Right lobe of liver (tissue), 4 donors: ENCODE measurements around the gene FSTL4.

ENCODE experiments used
- POLR2A ChIP-seq: fragments of 450-650 bp; IDR thresholded peaks from one replicate; pipeline ENCODE4 v1.6.1; 2017; ENCODE audit warnings: antibody characterized with exemption, mild to moderate bottlenecking
- TF ChIP-seq, protein P1 (sequence below), 4 donors: fragments of 200-600 bp in 3 of 4; fragments of 450-650 bp in 1 of 4; IDR thresholded peaks; one replicate each; pipeline versions ENCODE4 v1.5.1 to v1.8.0; 2016 to 2022; ENCODE audit warnings: antibody characterized with exemption in 4 of 4, mild to moderate bottlenecking in 2 of 4
- donor health status: DM: no; HTN: no; CAD: no.
- donor health status: DM: no; HTN: no; CAD: no.
- donor health status: DM: no; HTN: yes; CAD: no.

GRCh38 chr5:133232011-133232410 lies 380.3 kb downstream of the FSTL4 start:
- TF ChIP-seq POLR2A = no peak
- TF ChIP-seq, protein P1, sequence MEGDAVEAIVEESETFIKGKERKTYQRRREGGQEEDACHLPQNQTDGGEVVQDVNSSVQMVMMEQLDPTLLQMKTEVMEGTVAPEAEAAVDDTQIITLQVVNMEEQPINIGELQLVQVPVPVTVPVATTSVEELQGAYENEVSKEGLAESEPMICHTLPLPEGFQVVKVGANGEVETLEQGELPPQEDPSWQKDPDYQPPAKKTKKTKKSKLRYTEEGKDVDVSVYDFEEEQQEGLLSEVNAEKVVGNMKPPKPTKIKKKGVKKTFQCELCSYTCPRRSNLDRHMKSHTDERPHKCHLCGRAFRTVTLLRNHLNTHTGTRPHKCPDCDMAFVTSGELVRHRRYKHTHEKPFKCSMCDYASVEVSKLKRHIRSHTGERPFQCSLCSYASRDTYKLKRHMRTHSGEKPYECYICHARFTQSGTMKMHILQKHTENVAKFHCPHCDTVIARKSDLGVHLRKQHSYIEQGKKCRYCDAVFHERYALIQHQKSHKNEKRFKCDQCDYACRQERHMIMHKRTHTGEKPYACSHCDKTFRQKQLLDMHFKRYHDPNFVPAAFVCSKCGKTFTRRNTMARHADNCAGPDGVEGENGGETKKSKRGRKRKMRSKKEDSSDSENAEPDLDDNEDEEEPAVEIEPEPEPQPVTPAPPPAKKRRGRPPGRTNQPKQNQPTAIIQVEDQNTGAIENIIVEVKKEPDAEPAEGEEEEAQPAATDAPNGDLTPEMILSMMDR (IDR thresholded peaks at IDR 0.05) = no peak
